ENCODE results near the gene HACD2.
A peak's percentile ranks its signal among the peaks of the same experiment; 100 is the strongest.

HACD2 gene

GRCh38 chr3:123568875-123569274 lies 16.0 kb downstream of the HACD2 start:
- peak; percentile 41 for DNase-seq

- DNase-seq, result no peak
Observed at GRCh38 chr3:123568034-123568433, 16.8 kb downstream of the HACD2 start.

GRCh38 chr3:123564056-123564455 lies 20.8 kb downstream of the HACD2 start:
- no peak for DNase-seq

GRCh38 chr3:123562547-123562946 lies 22.3 kb downstream of the HACD2 start:
- no peak for DNase-seq

- no peak for DNase-seq
Observed at GRCh38 chr3:123561188-123561587, 23.7 kb downstream of the HACD2 start.

- DNase-seq, result peak; percentile 91
Observed at GRCh38 chr3:123559040-123559861, 25.6 kb downstream of the HACD2 start.

GRCh38 chr3:123553536-123553935 lies 31.3 kb downstream of the HACD2 start:
- DNase-seq, result no peak

- no peak for DNase-seq
Observed at GRCh38 chr3:123552768-123553167, 32.1 kb downstream of the HACD2 start.

GRCh38 chr3:123552095-123552714 lies 32.6 kb downstream of the HACD2 start:
- peak; percentile 56 for DNase-seq

GRCh38 chr3:123547881-123548519 lies 36.9 kb downstream of the HACD2 start:
- DNase-seq, result no peak

- DNase-seq, result no peak
Observed at GRCh38 chr3:123546133-123546755, 38.6 kb downstream of the HACD2 start.

- no peak for DNase-seq
Observed at GRCh38 chr3:123543950-123544349, 40.9 kb downstream of the HACD2 start.

GRCh38 chr3:123540285-123540684 lies 44.6 kb downstream of the HACD2 start:
- DNase-seq, result no peak

- DNase-seq, result no peak
Observed at GRCh38 chr3:123536153-123536895, 48.5 kb downstream of the HACD2 start.

- no peak for DNase-seq
Observed at GRCh38 chr3:123535580-123535979, 49.3 kb downstream of the HACD2 start.

GRCh38 chr3:123534264-123534663 lies 50.6 kb downstream of the HACD2 start:
- DNase-seq, result no peak

- DNase-seq, result no peak
Observed at GRCh38 chr3:123533554-123534159, 51.2 kb downstream of the HACD2 start.

GRCh38 chr3:123528130-123528529 lies 56.7 kb downstream of the HACD2 start:
- DNase-seq, result no peak

- DNase-seq, result no peak
Observed at GRCh38 chr3:123527046-123527445, 57.8 kb downstream of the HACD2 start.

GRCh38 chr3:123526474-123526873 lies 58.4 kb downstream of the HACD2 start:
- DNase-seq, result no peak

GRCh38 chr3:123525433-123525832 lies 59.4 kb downstream of the HACD2 start:
- DNase-seq, result no peak

- DNase-seq, result no peak
Observed at GRCh38 chr3:123524981-123525380, 59.9 kb downstream of the HACD2 start.

All from hematopoietic multipotent progenitor cell treated with erythropoietin and hydrocortisone succinate and interleukin-3 and kit ligand, for 6 days (in vitro differentiated cells).